Measurements from ENCODE around the gene DIS3L. TPM values are rescaled to one million over a fixed set of nuclear protein-coding genes. Genes with fewer than 3 reads are reported as not detected.

DIS3L gene
- total RNA-seq, 3 donors from 2014 or later, result 15.5 to 31.9 (median 23.9) TPM

Other genes starting within 250 kb of the DIS3L start
- under 1 TPM; 0.12 to 0.29 (median 0.19) TPM for gene MEGF11, start 39.8 kb upstream of the DIS3L start, total RNA-seq
- gene TIPIN, start 63.1 kb downstream of the DIS3L start, total RNA-seq, result 1 to 10 TPM; 5.8 to 7.0 (median 5.9) TPM
- 10 to 100 TPM; 34.4 to 45.3 (median 44.0) TPM for gene MAP2K1, start 93.3 kb downstream of the DIS3L start, total RNA-seq
- gene SNAPC5, start 204.2 kb downstream of the DIS3L start, total RNA-seq, result 10 to 100 TPM; 17.5 to 31.8 (median 21.1) TPM
- gene RPL4, start 211.3 kb downstream of the DIS3L start, total RNA-seq, result 1,000 to 10,000 TPM; 1,087 to 1,829 (median 1,623) TPM
- 10 to 100 TPM in 1 of 3 donors, 1 to 10 TPM in 2; 4.8 to 11.7 (median 5.8) TPM for gene ZWILCH, start 211.8 kb downstream of the DIS3L start, total RNA-seq

All from mucosa of descending colon (tissue), 3 donors.